T-helper 1 cell (primary cell): ENCODE measurements around the gene CFL1.
A peak's percentile ranks its signal among the peaks of the same experiment; 100 is the strongest.
"Not testable (repeated sequence)": the region's sequence is repeated elsewhere in the genome, so short reads cannot be mapped to it uniquely, and the experiment has no call there.

Experiments used
- DNase-seq, 5 donors: peaks; one replicate each; pipeline ENCODE4 v3.0.0-alpha.2; 2012 to 2020

The CFL1 gene

GRCh38 chr11:65856689-65857499 is 1.1 kb downstream of the CFL1 start:
- peak; percentile 73 to 88 (median 80) for DNase-seq

GRCh38 chr11:65855927-65856363 is 2.0 kb downstream of the CFL1 start:
- no peak for DNase-seq

DNA sequence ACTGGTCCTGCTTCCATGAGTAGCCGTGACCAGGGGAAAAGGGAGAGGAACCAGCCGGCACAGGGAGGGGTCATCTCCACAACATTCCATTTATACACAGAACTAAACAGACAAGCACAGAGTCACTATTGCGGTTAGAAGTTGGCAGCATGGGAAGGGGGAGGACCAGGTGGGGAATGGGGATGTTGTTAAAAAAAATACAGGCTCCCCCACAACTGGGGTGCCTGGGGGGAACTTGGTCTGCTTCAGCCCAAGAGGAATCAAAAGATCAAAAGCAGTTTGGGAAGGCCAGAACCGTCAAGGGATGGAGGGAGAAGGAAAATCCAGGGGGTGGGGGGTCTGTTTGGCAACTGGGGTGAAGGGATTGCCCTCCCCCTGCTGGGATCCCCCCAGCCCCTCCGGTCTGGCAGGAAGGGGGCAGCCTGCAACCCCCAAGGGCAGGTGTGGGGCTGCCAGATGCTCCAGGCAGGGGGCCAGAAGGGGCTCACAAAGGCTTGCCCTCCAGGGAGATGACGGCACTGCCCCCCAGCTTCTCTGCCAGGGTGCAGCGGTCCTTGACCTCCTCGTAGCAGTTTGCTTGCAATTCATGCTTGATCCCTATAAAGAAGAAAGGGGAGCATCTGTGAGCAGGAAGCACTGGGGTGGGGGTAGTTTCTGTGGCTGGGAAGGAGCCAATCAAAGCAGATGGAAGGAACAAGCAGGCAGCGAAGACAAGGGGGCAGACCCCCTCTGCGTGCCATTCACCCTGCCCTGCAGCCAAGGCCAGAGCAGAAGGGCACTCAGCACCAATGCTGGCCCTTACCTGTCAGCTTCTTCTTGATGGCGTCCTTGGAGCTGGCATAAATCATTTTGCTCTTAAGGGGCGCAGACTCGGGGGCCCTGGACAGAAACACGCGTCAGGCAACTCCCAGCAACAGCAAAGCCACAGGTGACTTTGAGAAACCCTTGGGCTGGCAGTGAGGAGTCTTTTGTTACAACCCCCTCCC is 2.8 kb downstream of the CFL1 start:
- no peak for DNase-seq

GRCh38 chr11:65854161-65854592 is 3.8 kb downstream of the CFL1 start:
- no peak for DNase-seq

DNA sequence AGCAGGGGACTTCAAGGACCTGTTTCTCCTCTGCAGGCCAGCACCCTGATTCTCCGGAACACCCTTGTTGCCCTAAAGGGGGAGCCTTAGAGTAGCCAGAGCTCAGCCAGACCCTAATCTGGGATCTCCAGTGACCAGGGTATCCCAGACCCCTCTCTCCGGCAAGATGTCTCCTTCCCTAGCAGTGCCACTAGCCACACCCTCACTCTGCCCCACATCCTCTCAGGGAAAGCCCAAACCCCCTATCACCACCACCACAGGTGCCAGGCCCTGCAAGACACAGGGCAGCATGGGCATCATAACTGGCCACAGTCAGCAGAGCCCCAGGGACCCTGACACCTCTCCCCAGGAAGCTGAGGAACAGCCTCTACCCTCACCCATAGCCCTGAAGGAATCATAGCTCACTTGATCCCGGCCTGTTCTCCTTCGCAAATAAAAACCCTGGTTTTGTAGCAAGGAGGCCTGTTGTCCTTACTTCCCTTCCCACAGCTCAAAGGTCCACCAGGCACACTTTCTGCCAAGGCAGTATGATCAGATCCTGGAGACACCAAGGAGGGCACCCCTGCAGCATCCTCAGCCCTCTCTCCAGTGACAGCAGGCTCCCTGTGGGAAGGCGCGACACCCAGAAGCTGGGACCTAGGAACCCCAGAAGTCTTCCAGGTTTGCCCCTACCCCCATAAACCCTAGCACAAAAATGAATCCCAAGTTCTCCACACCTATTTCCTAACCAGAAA is 4.6 kb downstream of the CFL1 start:
- DNase-seq = no peak

DNA sequence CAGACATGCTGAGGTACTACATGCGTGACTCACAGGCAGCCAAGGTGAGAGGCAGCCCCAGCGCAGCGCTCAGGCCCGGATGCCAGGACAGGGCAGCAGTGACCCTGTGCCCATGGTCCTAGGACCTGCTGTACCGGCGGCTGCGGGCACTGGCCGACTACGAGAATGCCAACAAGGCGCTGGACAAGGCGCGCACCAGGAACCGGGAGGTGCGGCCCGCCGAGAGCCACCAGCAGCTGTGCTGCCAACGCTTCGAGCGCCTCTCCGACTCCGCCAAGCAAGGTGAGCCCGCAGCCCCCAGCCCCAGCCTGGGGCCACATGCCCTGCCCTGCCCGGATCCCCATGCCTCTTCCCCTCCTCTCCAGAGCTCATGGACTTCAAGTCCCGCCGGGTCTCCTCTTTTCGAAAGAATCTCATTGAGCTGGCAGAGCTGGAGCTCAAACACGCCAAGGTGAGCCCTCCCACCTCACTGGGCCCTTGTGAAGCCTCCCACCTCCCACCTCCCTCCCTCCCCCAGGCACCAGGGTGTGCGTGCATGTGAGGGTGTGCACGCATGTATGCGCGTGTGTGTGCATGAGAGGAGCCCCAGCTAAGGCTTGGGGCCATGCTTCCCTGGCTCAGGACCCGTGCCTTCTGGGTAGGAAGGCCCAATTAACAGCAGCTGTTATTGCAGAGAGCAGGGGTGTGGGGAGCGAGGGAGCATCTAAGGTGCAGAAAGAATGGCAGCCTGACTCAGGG is 5.3 kb downstream of the CFL1 start:
- DNase-seq = no peak

DNA sequence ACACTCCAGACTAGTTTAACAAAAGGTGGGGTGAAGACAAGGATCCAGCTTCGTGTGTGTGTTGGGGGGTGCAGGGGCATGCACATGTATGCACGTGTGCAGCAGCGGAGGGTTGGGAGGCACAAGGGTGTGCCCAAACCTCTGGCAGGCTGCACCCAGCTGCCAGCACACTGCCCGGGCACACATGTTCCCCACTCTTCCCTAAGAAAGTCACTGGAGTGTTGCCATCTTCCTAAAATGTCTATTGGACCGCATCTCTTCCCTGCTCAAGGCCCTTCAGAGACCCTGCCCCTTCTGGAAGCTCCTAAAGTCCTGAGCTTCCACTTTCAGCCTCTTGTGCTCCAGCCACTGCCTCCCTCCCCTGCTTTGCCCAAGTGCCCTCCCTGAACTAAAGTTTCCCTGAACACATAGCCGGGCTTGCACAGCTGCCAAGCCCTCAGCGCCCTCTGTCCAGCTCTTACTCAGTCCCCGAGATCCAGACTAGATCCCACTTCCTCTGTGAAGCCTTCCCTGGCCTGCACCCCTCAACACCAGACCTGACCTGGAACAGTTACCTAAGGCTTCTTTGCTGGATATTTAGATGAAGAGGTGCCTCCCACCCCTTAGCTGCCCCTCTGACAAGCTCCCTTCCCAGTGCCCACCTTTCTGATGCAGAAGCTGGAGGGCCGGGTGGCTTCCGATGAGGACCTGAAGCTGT is 6.0 kb downstream of the CFL1 start:
- no peak for DNase-seq

DNA sequence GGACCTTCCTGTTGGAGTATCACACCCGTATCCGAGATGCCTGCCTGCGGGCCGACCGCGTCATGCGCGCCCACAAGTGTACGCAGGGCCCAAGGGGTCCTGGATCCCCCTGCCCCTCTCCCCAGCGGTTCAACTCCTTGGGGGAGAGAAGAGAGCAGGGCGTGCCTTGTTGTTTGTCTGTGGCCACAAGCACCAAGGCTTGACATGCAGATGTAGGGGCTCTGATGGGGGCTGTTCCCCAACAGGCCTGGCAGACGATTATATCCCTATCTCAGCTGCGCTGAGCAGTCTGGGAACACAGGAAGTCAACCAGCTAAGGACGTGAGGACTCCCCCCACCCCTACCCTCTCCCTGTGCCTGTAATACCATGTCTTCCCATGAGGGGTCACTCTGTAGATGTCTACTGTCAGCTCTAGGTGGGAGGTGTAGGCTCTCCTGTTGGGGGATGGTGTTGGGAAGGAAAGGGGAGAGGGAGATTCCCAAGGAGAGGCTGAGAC is 6.8 kb downstream of the CFL1 start:
- peak in 1 of 5 donors; percentile 23 for DNase-seq

DNA sequence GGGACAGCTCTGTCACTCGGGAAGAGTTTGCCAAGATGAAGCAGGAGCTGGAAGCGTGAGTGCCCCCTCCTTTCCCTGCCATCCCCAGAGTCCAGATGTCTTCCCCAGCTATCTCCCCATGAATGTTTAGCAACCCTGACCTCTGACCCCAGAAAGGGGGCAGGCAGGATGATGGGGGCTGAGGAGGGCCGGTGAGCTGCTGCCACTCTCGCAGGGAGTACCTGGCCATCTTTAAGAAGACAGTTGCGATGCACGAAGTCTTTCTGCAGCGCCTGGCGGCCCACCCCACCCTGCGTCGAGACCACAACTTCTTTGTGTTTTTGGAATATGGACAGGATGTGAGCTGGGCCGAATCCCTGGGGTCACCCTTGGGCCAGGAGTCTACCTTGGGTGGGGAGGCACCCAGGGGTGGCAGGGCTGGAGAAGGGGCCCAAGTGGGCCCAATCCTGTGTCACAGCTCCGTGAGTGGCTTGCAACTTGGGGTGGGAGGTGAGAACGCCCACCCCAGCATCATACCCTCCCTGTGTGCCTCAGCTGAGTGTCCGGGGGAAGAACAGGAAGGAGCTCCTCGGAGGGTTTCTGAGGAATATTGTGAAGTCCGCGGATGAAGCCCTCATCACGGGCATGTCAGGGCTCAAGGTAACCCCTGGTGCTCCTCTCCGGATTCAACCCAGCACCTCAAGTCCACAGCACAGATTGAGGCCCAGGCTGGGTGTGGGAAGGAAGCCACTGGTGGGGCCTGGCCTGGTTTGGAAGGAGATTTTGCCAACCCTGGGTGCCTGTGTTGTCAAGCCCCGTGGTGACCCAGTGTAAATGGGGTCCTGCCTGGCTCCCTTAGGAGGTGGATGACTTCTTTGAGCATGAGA is 7.5 kb downstream of the CFL1 start:
- DNase-seq = peak in 1 of 5 donors; percentile 12

- DNase-seq = no peak
These were observed 8.2 kb downstream of the CFL1 start for GRCh38 chr11:65849771-65850216.

- no peak for DNase-seq
These were observed 8.6 kb downstream of the CFL1 start for GRCh38 chr11:65849366-65849765.

DNA sequence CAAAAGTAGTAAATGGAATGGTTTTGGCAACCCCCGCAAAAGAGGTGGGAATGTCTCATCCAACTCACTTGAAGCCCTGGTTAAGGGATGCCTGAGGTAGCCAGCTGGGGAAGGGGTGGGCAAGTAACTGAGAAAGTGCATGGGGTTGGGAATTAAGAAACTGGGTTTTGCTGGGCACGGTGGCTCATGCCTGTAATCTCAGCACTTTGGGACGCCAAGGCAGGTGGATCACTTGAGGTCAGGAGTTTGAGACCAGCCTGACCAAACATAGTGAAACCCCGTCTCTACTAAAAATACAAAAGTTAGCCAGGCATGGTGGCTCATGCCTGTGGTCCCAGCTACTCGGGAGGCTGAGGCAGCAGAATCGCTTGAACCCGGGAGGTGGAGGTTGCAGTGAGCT is 9.3 kb downstream of the CFL1 start:
- DNase-seq = not testable (repeated sequence)

DNA sequence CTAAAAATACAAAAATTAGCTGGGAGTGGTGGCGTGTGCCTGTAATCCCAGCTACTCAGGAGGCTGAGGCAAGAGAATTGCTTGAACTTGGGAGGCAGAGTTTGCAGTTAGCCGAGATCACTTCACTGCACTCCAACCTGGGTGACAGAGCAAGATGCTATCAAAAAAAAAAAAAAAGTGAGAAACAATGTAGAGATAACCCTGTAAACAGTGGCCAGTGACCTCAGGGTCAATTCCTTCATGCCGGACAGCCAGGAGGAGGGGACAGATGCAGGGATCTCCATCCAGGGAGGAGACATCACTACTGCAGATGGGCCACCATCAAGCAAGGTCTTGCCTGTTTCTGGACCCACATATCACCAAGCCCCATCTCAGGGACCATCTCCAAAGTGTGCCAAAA is 10.2 kb downstream of the CFL1 start:
- no peak for DNase-seq

DNA sequence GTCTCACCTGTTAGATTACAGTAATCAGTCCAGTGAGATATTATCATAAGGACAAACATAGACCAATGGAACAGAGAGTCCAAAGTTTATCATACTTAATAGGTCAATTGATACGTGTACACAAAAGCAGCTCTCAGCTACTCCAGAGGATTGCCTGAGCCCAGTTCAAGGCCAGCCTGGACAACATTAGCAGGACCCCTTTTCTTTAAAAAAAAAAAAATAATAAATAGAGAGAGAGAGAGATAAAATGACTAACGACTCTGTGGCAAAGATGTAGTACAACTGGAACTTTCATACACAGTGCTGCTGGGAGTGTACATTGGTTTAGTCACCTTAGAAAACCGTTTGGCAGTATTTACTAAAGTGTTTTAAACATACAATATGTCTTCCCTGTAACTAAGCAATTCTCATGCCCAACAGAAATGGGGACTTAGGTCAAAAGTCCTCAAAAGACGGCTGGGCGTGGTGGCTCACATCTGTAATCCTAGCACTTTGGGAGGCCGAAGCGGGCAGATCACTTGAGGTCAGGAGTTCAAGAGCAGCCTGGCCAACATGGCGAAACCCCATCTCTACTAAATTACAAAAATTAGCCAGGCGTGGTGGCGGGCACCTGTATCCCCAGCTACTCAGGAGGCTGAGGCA is 13.6 kb downstream of the CFL1 start:
- no peak for DNase-seq

DNA sequence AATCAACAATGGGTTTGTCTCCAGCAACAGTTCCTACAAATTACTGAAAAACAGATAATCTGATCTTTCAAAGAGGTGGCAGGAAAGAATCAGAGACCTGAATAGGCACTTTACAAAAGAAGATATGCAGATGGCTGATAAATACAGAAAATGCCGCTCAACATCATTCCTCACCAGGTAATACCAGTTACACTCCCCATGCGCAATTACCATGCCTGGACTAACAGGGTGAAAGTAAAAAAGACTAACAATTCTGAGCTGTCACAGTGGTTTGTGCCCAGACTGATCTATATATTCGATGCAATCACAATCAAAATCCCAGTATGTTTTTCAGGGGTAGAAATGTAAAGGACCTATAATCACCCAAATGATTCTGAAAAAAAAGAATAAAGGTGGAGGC is 14.2 kb downstream of the CFL1 start:
- DNase-seq = no peak

- DNase-seq = no peak
These were observed 15.8 kb downstream of the CFL1 start for GRCh38 chr11:65842144-65842543.

DNA sequence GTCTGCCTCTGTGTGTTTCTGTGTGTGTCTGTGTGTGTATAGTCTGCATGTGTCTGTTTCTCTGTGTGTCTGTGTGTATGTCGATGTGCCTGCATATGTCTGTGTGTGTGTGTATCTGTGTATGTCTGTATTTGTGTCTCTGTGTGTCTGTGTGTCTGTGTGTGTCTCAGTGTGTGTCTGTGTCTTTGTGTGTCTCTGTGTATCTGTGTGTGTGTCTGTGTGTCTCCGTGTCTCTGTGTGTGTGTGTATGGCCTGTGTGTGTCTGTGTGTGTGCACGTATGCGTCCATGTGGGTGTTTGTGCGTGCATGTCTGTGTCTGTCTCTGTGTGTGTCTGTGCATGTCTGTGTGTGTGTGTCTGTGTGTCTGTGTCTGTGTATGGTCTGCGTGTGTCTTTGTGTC is 23.8 kb downstream of the CFL1 start:
- no peak for DNase-seq

DNA sequence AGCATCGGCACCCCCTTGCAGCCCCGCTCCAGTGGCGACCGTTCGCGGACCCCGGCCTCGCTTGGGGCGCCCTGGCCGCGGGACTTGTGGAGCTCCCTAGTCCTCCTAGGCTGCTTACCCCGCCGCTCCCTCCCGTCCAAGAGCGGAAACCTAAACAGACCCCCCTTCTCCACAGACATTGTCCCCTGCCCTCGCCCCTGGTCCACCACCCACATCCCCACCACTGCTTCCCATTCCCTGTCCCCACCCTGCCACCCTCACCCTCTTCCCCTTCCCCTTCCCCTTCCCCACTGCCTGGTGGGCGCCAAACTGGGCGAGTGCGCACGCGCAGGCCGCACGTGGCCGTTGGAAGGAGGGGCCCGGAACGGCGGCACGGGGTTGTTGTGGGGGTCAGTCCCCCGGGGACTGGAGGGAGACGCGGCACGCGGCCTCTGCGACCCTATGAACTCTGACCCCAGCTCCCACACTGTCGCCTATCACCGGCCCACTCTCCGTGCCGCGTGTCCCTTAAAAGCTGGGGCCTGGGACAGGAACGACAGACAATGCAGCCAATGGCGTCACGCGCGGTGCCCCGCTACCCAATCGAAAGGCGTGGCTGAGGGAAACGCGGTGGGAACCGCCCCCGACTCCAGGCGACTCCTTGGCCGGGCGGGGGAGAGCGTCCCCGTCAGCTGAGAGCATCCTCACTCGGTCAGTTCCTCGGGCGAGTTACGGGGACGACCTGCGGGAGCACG is 24.5 kb downstream of the CFL1 start, which contains the start of gene SNX32:
TSS of gene SNX32 (plus strand) at position 667 of the 734 bp plus-strand sequence. CDS start 103 bp downstream, outside the sequence.
- peak; percentile 83 to 94 (median 88) for DNase-seq

- not testable (repeated sequence) for DNase-seq
These were observed 25.7 kb downstream of the CFL1 start for GRCh38 chr11:65832231-65832630.
